Measurements from ENCODE around the gene ATP6V0E1.

ATP6V0E1 gene

DNA sequence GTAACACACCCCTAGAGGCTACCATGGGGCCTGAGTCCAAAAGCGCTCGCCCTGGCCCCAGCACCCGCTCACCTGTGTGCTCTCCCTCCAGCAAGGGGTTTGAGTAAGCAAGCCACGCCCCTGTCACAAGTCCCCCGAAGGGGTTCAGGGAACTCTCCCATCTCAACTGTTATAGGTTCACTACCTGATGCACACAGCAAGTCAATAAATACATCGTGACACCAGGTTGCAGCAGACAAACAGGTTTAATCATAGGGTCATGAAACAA, 64.2 kb downstream of the ATP6V0E1 start:
- Histone ChIP-seq H3K27me3 (ENCODE audit: insufficient read depth, poor library complexity, severe bottlenecking) (no peaks in the 10 kb centered on the region), H3K4me3 (replicated peaks; ENCODE audit: insufficient read depth, low read length) (no peak overlapping the region), H3K27ac (replicated peaks) (no peak overlapping the region)
- no peak for TF ChIP-seq SPI1 (IDR thresholded peaks at IDR 0.05; ENCODE audit: borderline replicate concordance, low read depth)
- TF ChIP-seq, protein P1, sequence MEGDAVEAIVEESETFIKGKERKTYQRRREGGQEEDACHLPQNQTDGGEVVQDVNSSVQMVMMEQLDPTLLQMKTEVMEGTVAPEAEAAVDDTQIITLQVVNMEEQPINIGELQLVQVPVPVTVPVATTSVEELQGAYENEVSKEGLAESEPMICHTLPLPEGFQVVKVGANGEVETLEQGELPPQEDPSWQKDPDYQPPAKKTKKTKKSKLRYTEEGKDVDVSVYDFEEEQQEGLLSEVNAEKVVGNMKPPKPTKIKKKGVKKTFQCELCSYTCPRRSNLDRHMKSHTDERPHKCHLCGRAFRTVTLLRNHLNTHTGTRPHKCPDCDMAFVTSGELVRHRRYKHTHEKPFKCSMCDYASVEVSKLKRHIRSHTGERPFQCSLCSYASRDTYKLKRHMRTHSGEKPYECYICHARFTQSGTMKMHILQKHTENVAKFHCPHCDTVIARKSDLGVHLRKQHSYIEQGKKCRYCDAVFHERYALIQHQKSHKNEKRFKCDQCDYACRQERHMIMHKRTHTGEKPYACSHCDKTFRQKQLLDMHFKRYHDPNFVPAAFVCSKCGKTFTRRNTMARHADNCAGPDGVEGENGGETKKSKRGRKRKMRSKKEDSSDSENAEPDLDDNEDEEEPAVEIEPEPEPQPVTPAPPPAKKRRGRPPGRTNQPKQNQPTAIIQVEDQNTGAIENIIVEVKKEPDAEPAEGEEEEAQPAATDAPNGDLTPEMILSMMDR (IDR thresholded peaks at IDR 0.05; ENCODE audit: insufficient read depth, low read length), result no peak
- no peak for TF ChIP-seq GABPA (IDR thresholded peaks at IDR 0.05; ENCODE audit: low read depth)
- TF ChIP-seq, protein P2, sequence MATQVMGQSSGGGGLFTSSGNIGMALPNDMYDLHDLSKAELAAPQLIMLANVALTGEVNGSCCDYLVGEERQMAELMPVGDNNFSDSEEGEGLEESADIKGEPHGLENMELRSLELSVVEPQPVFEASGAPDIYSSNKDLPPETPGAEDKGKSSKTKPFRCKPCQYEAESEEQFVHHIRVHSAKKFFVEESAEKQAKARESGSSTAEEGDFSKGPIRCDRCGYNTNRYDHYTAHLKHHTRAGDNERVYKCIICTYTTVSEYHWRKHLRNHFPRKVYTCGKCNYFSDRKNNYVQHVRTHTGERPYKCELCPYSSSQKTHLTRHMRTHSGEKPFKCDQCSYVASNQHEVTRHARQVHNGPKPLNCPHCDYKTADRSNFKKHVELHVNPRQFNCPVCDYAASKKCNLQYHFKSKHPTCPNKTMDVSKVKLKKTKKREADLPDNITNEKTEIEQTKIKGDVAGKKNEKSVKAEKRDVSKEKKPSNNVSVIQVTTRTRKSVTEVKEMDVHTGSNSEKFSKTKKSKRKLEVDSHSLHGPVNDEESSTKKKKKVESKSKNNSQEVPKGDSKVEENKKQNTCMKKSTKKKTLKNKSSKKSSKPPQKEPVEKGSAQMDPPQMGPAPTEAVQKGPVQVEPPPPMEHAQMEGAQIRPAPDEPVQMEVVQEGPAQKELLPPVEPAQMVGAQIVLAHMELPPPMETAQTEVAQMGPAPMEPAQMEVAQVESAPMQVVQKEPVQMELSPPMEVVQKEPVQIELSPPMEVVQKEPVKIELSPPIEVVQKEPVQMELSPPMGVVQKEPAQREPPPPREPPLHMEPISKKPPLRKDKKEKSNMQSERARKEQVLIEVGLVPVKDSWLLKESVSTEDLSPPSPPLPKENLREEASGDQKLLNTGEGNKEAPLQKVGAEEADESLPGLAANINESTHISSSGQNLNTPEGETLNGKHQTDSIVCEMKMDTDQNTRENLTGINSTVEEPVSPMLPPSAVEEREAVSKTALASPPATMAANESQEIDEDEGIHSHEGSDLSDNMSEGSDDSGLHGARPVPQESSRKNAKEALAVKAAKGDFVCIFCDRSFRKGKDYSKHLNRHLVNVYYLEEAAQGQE (IDR thresholded peaks at IDR 0.05; ENCODE audit: insufficient replicate concordance, low read depth), result no peak
- TF ChIP-seq POLR2AphosphoS5 (IDR thresholded peaks at IDR 0.05; ENCODE audit: low read depth), result no peak
- DNase-seq (ENCODE audit: low read depth in 1 of 2, low spot score in 1 of 2), result no peak

DNA sequence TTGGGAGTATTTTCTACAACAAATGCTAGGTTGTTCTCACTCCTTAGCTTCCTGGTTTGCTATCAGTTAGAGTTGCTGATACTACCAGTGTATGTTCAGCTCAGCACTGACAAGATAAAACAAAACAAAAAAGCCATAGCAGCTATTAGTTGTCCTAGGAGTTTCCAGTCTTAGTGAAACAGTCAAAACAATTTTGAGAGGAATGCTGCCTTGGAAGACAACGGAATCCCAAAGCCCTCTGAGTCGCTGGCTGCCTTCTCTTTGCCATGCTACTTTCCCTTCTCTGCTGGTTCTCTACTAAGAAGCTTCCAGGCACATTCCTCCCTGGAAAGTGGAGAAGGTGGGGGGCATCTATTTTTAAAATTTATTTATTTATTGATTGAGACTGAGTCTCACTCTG, 67.2 kb downstream of the ATP6V0E1 start:
- TF ChIP-seq, protein P2 (IDR thresholded peaks at IDR 0.05; ENCODE audit: insufficient replicate concordance, low read depth), result no peak
- no peak for TF ChIP-seq GABPA (IDR thresholded peaks at IDR 0.05; ENCODE audit: low read depth)
- TF ChIP-seq, protein P1 (IDR thresholded peaks at IDR 0.05; ENCODE audit: insufficient read depth, low read length), result no peak
- no peak for TF ChIP-seq POLR2AphosphoS5 (IDR thresholded peaks at IDR 0.05; ENCODE audit: low read depth)
- no peak for TF ChIP-seq SPI1 (IDR thresholded peaks at IDR 0.05; ENCODE audit: borderline replicate concordance, low read depth)
- no peak for DNase-seq (ENCODE audit: low read depth in 1 of 2, low spot score in 1 of 2)
- Histone ChIP-seq H3K27ac (replicated peaks) (no peak overlapping the region), H3K27me3 (ENCODE audit: insufficient read depth, poor library complexity, severe bottlenecking) (no peaks in the 10 kb centered on the region), H3K4me3 (replicated peaks; ENCODE audit: insufficient read depth, low read length) (no peak overlapping the region)

DNA sequence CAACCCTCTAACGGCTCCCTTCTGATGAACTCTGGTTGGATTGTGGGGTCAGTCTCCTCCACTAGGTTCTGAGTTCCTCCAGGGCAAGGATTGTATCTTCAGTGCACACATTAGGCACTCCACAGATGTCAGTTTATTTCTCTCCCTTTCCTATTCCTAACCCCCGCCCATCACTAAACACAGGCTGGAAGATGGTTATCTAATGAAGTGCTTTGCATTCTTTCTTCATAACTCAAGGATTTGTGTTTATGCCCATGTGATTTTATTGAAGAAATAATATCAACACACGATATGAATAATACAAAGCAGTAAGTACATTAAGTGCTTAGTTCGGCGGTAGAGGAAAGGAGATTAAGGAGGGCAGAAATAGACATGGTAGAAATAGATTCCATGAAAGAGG, 68.2 kb downstream of the ATP6V0E1 start:
- H3K27ac ChIP-seq (replicated peaks), result no peak overlapping the region
- H3K27me3 ChIP-seq (ENCODE audit: insufficient read depth, poor library complexity, severe bottlenecking), result no peaks in the 10 kb centered on the region
- no peak for DNase-seq (ENCODE audit: low read depth in 1 of 2, low spot score in 1 of 2)
- no peak for TF ChIP-seq SPI1 (IDR thresholded peaks at IDR 0.05; ENCODE audit: borderline replicate concordance, low read depth)
- TF ChIP-seq, protein P2 (IDR thresholded peaks at IDR 0.05; ENCODE audit: insufficient replicate concordance, low read depth), result no peak
- H3K4me3 ChIP-seq (replicated peaks; ENCODE audit: insufficient read depth, low read length), result no peak overlapping the region

DNA sequence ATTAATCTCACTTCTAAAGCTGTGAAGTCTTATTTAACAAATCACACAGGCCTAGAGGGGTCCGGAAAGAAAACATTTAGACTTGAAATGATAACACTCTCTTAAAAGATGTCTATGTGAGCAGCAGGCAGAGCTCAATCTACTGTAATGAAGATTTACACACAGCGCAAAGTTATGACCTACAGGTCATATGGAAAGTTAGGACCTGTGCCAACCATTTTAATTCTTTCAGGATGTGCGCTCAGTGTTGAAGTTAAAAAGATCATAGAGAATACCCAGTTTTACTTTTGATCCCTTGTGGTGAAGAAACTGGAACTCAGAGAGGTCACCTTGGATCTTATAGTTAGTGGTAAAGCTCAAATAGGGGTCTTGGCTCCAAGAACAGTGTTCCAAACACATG, 69.5 kb downstream of the ATP6V0E1 start:
- DNase-seq (ENCODE audit: low read depth in 1 of 2, low spot score in 1 of 2), result no peak
- Histone ChIP-seq H3K4me3 (replicated peaks; ENCODE audit: insufficient read depth, low read length) (no peak overlapping the region), H3K27ac (replicated peaks) (no peak overlapping the region), H3K27me3 (ENCODE audit: insufficient read depth, poor library complexity, severe bottlenecking) (no peaks in the 10 kb centered on the region)
- TF ChIP-seq GABPA (IDR thresholded peaks at IDR 0.05; ENCODE audit: low read depth) (no peak), POLR2AphosphoS5 (IDR thresholded peaks at IDR 0.05; ENCODE audit: low read depth) (no peak), SPI1 (IDR thresholded peaks at IDR 0.05; ENCODE audit: borderline replicate concordance, low read depth) (no peak)
- TF ChIP-seq, protein P1 (IDR thresholded peaks at IDR 0.05; ENCODE audit: insufficient read depth, low read length), result no peak
- TF ChIP-seq, protein P2 (IDR thresholded peaks at IDR 0.05; ENCODE audit: insufficient replicate concordance, low read depth), result no peak

All from HL-60 (cell line).